Dedifferentiated amniotic fluid mesenchymal stem cell (primary cell): ENCODE data around the gene PTGDR2.

Experiments used
- DNase-seq: peaks from one replicate; pipeline ENCODE4 v3.0.0-alpha.2; 2016; ENCODE audit errors: extremely low spot score

The PTGDR2 gene

DNA sequence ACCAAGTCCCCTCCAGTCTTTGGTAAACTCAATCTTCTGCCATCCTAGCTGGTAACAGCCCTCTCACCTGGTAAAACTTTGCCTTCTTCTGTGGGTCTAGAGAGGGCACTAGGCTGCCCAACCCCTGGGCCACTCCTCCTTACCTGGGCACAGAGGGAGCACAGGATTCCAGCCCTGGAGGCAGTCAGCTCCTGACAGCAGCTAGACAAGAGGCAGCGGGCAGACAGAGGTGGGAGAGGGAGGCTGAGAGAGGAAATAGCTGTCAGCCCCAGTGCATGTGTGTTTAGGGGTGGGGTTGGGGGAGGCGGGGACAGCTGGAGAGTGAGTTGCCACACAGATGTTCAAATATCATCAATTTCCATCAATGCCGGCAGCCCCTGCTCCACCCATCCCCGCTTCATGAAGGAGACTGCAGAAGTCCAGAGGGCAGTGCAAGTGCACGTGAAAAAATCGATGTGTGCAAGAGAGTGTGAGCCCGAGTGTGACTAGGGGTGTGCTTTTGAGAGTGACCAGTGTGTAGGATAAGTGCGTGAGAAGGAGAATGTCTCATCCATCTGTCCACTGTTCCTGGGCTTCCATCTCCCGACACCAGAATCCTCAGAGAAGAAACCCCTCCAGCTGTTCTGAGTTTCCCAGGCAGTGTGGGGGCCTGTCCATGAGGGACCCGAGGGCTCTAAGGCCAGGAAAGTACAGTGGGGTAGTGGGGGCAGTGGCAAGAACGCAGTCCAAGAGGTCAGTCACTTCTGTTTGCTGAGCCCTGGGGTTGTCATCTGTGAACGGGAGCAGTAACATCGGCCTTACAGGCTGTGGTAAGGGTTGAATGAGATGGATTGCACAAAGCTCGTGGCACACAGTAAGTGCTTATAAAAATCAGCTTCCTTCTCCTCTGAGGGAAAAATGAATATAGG, at the start of gene PTGDR2:
Gene PTGDR2, minus strand, starts transcription at position 225 of the 908 bp plus-strand sequence. CDS start 2,228 bp downstream, outside the sequence.
- DNase-seq = no peak

DNA sequence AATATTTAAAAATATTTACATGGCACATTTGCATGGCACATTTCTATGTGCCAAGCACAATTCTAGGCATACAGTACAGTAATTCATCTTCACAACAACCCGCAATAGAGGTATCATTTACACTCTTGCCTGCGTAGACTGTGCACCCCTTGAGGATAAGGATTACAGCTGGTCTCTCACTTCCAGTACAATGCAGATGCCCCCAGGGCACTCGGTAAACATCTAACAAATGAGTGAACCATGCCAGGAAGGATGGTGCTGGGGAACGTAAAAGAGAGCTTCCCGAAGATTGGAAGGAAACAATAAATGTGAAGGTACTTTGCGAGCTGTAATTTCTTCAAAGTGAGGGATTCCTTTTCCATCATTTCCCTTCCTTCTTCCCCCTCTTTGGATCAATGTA, 49.3 kb upstream of the PTGDR2 start:
- DNase-seq = no peak

DNA sequence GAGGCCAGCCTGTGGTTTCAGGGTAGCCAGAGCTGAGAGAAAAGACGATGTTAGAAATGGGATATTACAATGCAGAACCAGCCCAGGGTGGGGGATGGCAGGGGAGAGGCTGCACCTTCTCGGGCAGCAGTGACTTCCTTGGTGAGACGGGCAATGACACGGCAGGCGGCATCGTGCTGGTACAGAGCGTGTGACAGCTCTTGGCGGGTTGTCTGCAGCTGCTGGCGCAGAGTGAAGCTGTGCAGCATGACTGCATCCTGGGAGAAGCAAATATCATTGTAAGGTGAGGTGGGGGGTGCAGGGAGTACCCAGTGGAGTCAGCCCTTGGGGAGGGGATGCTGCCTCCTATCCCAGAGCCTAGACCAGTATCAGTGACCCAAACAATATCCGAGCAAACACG, 46.9 kb upstream of the PTGDR2 start:
- DNase-seq = no peak

DNA sequence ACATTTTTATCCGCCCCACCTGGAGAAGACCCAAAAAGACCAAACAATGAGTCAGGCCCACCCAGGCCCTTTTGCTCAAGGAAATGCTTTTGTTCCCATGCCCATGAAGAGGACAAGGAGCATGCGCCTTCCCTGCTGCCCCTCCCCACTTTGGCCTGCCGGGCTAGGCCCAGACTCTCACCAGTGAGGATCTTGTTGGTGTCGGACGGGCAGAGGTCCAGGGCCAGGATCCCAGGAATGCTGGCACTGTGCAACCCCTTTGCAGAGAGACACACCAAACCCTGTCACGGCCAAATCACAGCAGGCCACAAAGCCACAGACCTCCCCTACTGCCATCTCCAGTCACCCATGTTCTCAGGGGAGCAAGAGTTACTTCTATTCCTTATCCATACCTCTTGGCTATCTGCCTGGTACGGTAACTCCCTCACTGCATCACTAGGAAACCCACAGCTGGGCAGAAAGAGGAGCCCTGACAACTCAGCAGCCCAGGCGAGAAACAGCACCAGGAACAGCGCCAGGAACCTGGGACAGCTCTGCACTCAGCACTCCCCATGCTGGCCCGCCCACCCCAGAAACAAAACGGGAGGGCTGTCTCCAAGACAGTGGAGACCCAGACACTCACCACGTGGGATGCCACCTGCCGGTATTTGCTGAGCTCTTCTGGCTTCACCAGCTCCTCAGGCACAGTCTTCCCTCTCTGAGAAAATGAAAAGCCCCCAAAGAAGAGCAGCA, 45.1 kb upstream of the PTGDR2 start:
- no peak for DNase-seq

DNA sequence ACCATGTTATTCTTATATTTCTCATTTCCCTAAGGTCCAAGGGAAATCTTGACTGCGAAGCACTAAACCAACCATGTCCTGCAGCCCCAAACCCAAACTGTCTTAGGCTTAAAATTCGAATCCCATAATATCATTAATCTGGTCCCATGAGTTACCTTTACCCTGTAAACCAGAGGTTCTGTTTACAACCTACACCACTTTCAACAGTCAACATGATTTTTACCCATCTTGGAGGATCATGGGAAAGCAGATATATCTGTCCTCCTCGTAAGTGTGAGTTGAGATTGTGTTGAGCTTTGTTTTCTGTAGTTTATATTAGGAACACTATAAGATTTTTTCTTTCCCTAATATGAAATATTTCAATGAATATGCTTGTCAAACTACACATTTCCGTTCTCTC, 44.2 kb upstream of the PTGDR2 start:
- DNase-seq = no peak

DNA sequence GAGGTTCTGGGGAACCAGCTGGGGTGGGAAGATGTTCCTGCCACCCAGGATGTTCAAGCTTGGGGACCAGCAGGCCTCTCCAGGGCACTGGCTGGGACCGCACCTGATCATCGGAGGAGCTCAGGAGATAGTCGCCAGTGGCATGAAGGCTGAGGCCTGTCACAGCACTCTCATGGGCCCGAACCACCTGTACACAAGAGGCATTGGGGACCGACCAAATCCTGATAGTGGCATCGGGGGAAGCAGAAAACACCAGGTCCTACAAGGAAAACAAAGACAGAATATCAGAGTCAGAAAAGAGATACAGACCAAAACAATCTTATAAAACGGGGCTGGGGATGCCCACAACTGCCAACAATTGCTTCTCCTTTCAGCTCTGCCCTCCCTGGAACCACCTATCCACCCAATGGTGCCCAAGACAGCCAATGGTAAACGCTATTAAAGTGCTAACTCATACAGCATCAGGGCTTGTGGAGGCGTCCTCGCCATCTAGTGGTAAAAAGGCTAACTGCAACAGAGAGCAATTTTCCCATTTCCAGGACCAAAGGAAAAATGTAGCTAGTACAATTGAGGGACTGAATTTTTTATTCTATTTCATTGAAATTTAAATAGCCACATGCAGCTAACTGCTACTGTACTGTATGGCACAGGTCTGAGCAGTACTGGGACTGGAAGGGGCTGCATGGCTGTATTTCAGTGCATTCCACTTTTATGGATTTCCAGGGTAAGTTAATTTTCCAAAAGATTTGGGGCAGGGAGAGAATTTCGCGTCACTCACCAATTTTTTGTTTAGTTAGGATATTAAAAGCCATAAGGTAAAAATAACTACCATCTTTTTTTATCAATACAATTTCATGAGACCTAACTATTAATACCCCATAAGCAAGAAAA, 43.5 kb upstream of the PTGDR2 start:
- DNase-seq = peak; percentile 81

DNA sequence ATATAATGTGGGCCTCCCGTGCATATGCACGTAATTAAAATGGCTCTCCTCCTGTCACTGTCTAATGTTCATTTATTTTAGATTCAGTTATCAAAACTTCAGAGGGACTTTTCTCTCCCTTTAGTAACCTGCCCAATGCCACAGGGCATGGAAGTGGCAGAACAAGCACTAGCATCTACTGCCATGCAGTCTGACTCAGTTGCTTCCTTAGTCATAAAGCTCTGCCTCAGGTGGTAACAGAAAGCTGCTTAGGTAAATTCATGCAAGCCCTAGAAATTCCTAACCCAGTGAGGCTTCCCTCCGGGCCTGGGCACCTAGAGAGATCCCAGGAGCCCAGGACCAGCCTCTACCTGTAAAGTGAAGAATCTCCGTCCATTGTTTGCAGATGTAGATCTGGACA, 41.7 kb upstream of the PTGDR2 start:
- no peak for DNase-seq

DNA sequence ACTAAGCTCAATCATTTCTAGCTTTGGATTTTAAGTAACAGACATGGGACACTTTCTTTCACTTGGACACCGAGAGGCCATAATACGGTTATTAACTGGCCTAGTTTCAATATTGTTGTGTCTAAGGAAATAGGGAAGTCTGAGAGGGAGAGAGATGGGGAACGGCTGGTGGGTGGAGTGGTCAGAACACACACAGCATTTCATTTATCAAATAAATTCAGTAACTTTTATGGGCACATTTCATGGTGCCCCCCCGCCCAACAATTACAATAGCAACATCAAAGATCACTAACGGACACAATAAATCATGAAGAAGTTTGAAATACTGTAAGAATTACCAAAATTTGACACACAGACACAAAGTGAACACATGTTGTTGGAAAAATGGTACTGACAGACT, 39.9 kb upstream of the PTGDR2 start:
- no peak for DNase-seq

DNA sequence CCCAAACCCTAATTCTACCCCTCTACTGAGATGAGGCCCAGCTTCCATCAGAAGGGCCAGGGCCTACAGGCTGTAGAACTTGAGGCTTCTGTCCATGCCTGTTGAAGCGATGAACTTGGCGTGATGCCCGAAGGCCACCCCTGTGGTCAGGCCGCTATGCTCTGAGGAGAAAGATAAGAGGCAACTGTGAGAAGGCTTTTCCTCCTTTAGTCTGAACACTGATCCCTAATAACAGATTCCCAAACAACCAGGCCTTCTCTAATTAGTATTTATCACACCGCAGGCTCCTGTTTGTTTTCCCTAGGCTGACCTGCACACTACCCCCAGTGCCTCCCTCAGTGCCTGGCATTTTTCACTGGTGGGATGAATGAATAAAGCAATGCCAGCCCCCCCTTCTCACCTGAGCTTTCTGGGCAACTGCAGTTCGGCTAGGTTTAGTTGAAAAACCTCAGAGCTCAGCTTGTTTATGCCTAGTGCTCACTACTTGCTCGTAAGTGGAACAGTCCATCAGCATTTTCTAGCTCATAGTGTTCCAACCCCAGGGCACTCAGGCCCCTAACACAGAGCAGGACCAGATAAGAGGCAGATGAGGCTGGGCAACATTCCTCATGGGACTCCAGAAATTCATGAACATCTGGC, 35.5 kb upstream of the PTGDR2 start:
- no peak for DNase-seq

DNA sequence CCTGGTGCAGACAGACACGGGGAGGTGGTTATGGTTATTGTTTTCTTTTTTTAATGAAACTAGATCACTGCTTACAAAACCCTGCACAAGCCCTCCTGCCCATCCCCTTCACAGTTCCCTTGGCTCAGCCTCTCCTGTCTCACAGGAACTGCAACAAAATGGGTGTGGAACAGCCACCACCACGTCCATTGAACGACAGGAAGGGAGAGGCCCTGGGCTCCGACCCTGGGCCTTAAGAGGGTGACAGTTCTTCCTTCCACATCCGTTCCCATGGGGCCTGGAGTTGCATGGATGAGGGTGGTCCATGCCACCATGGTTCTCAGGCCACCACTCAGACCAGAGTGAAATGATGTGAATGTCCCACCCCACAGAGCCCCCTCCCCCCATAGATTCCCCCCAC, 34.9 kb upstream of the PTGDR2 start:
- DNase-seq = no peak

DNA sequence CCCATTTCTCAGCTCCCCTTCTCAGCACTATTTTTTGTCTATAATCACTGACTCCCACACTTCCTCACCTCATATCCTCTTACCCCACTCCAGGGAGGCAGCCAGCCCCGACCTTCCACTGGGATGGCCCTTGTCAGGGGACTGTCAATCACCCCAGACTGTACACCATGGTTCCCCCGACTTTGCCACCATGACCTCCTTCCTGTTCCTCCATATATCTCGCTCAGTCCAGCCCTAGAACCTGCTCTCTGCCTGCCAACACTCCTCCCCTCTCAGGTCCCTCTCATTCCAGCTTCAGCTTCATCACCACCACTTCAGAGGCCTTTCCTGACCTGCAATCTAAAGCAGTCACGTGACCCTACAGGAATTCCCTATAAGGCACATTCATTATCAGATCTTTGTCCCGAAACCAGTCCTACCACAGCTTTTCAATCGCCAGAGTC, 34.1 kb upstream of the PTGDR2 start:
- no peak for DNase-seq

DNA sequence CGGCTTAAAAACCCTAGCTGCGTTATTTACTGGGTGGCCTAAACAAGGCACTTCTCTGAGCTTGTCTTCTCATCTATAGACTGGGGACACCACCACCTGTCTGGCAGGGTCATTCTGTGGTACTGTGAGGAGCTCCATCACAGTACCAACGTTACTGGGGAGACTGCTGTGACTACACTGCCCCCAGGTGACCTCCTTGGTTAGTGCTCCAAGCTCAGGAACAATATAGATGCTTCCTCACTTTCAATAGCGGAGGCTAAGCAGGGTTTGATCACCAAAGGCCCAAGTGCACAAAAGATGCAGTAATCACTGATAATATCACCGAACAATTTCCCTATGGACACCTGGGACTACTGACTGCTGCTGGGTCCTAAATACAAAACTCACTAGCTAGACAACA, 31.8 kb upstream of the PTGDR2 start:
- DNase-seq = no peak

DNA sequence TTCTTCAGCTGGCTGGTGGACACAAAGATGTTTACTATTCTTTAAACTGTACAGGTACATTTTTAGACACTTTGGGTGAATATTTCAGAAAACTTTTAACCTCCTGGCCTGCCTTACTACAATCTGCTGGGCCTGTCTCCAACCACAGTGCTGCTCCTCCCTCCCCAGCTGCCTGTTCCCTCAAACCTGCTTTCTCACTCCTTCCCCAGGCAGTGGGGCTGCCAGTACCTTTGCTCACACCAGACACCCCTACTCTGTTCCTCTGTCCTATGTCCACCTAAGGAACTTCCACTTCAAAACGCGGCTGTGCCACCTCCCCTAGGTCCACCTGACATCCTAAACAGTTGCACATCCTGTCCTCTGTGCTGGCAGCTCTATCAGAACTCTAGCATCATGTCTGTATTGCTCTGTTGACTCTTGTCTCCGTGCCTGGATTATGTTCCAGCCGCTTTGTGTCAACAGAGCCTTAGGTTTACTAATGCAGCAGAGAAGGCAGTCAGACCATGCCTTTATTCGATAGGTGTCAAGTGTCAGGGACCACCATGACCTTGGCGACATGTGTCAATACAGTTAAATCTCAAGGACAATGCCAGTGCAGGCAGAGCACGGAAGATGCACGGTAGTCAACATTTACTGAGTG, 25.0 kb upstream of the PTGDR2 start:
- no peak for DNase-seq

DNA sequence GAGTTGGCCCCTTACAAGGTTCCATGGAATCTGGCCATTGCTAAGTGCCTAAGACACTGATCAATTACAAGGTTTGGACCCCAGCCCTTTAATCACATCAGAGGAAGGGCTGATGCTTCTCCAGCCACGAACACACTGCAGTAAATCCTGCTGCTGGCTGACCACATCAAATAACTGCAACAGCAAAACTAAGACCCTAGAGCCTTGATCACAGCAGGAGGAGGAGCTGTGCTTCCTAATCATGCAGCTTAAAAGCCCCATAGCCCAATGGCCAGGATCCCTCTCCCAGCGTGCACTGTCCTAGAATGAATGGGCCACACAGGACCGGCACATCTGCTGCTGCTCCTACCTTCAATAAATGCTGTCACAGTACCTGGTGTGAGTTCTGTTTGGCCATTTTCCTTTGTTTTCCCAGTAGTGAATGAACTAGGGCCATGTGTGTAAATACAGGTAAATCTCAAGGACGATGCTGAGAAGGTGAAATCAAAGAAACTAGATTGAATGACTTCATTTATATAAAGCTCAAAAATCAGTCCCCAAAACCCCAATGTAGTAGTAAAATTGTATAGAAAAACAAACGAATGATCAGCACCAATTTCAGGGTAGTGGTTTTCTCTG, 24.3 kb upstream of the PTGDR2 start:
- no peak for DNase-seq

DNA sequence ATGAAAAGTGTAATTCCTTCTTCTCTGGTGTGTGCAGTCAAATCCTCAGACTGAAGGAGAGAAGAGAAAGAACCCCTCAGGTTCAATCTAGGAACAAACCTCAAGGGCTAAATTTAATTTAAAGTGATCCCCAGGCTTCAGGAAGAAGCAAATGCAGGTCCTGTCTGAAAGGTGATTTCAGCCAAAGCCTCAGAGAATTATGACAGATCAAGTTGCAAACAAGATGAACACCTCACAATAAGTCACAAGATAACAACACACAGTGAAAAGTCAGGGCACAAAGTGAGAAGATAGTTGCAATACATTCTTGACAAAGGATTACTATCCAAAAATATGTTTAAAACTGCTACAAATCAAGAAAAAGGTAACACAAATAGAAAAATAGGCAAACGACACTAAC, 23.4 kb upstream of the PTGDR2 start:
- no peak for DNase-seq

DNA sequence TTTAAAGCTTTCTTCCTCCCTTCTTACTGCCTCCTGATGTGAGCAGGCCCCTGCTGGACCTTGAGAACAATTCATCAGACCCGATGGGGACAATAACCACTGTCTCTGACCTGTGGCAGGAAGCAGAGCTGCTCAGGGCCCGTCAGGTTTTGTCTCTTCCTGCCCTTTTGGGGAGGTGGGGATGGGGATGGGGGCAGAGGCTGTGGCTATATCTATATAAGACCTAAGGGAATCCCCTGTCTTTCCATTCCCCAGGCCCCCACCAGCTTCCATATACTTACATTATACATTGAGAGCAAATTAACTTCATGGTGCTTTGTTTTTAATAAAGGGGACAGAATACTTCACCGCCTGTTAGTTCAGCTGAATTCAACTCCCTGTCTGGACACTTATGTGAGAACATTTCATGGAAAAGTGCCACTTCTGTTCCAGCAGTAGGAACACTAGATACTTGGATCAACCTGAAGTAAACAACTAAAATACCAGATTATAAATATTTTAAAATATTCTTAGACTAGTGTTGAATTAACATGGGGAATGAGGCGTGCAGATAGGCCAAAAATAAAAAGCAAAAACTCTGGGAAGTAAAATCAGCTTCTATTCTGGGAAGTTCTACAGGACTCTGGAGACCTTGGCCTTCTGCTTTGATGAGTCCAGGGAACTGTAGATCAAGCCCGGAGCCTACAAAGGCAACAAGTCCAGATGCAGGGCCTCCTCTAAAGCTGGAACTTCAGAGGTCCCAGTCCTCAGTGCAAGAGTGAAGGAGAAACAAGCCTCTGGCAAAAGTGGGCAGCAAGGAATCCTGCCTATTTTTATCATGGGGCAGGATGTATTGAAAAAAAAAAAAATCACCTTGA, 22.7 kb upstream of the PTGDR2 start:
- DNase-seq = no peak

DNA sequence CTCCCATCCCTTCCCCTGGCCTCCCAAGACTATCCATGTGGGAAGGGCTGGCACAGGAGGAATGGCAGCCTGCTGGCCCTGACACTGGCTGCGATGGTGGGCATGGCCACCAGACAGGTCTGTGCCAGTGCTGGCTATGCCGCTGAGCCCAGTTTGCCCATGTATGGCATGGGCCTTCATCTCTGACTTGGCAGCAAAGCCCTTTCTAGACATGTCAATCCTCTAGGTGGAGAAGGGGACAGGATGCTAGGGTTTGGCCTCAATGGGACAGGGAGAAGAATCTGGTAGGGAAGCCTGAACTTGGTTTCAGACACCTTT, 20.4 kb upstream of the PTGDR2 start:
- no peak for DNase-seq

DNA sequence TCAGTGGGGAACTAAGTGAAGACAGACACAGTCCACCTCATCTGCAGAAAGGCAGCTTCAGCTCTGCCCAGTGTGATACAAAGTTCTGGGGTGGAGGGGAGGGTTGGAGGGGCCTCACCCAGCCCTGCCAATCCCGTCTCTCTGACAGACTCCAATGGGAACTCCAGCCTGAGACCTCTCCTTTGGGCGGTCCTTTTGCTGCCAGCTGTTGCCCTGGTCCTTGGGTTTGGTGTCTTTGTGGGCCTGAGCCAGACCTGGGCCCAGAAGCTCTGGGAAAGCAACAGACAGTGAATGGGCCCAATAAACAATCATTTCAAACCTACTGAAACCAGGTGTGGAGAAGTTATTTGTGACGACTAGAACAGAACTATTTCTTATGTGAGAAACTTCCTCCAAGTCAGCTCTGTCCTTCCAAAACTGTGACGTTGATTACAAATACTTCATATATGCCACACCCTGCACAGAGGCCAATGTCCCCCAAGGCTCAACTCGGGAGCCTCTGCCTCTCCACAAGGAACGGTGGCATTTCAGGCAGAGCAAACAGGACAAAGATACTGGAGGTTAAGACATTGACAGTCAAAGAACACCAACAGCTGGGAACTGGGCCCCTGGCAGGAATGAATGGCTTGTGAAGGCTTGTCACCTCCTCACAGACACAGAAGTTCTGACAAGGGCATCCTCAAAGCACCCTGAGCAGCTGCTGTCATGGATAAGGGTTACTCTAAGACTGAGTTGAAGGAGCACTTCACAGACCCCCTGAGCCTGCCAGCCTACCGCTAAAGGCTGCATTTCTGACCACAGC, 19.8 kb upstream of the PTGDR2 start:
- no peak for DNase-seq
